Astrocyte (in vitro differentiated cells and primary cell): ENCODE results near the gene PLEKHA7. TPM values are rescaled to one million over a fixed set of nuclear protein-coding genes. Genes with fewer than 3 reads are reported as not detected.

Experiments
- DNase-seq: peaks from one replicate; pipeline ENCODE4 v3.0.0-alpha.2; 2010; ENCODE audit warnings: low read depth
- FAIRE-seq: peaks from 2 replicates; lab custom pipeline; 2011; peaks lifted over from hg19 to GRCh38; lab: Jason Lieb, UNC
- H2AFZ ChIP-seq: 2 replicates; pipeline ENCODE4 v1.6.0; 2012; ENCODE audit warnings: low read depth, low read length, inconsistent platforms
- H3K27ac ChIP-seq: 2 replicates; pipeline ENCODE4 v1.5.1; 2011; ENCODE audit warnings: low read depth, low read length, inconsistent platforms
- H3K27me3 ChIP-seq: 2 replicates; pipeline ENCODE4 v1.6.0; 2011; ENCODE audit warnings: low read length, inconsistent platforms; ENCODE audit not compliant: insufficient read depth
- H3K36me3 ChIP-seq: 2 replicates; pipeline ENCODE4 v1.5.1; 2011; ENCODE audit warnings: low read length, inconsistent platforms; ENCODE audit not compliant: insufficient read depth
- H3K4me1 ChIP-seq: 2 replicates; pipeline ENCODE4 v1.5.1; 2011; ENCODE audit warnings: low read length, inconsistent platforms; ENCODE audit not compliant: insufficient read depth
- H3K4me2 ChIP-seq: 2 replicates; pipeline ENCODE4 v1.6.0; 2012; ENCODE audit warnings: low read length, inconsistent platforms
- H3K4me3 ChIP-seq: 2 replicates; pipeline ENCODE4 v1.5.1; 2011; ENCODE audit warnings: low read depth, mild to moderate bottlenecking, low read length, inconsistent platforms; ENCODE audit not compliant: insufficient read depth
- H3K79me2 ChIP-seq: 2 replicates; pipeline ENCODE4 v1.6.0; 2012; ENCODE audit warnings: mild to moderate bottlenecking, low read length, inconsistent platforms; ENCODE audit not compliant: insufficient read depth
- H3K9ac ChIP-seq: 2 replicates; pipeline ENCODE4 v1.6.0; 2012; ENCODE audit warnings: mild to moderate bottlenecking, low read length, inconsistent platforms
- H3K9me3 ChIP-seq: 2 replicates; pipeline ENCODE4 v1.5.1; 2012; ENCODE audit warnings: low read depth, mild to moderate bottlenecking, low read length, inconsistent platforms; ENCODE audit not compliant: insufficient read depth
- H4K20me1 ChIP-seq: 2 replicates; pipeline ENCODE4 v1.6.0; 2012; ENCODE audit warnings: low read length, inconsistent platforms; ENCODE audit not compliant: insufficient read depth
- H3K27ac Mint-ChIP-seq: one replicate; pipeline ENCODE4 v1.8.0; 2021; ENCODE audit warnings: mild to moderate bottlenecking, mixed read lengths; ENCODE audit not compliant: unreplicated experiment
- H3K27me3 Mint-ChIP-seq: one replicate; pipeline ENCODE4 v1.8.0; 2021; ENCODE audit warnings: low read depth, mixed read lengths; ENCODE audit not compliant: unreplicated experiment
- H3K36me3 Mint-ChIP-seq: one replicate; pipeline ENCODE4 v1.8.0; 2021; ENCODE audit warnings: low read depth, mixed read lengths; ENCODE audit not compliant: unreplicated experiment
- H3K4me1 Mint-ChIP-seq: one replicate; pipeline ENCODE4 v1.8.0; 2021; ENCODE audit warnings: low read depth, mixed read lengths; ENCODE audit not compliant: unreplicated experiment
- H3K4me3 Mint-ChIP-seq: one replicate; pipeline ENCODE4 v1.8.0; 2021; ENCODE audit warnings: mild to moderate bottlenecking, moderate library complexity, mixed read lengths; ENCODE audit not compliant: unreplicated experiment
- H3K9me3 Mint-ChIP-seq: one replicate; pipeline ENCODE4 v1.8.0; 2021; ENCODE audit warnings: mild to moderate bottlenecking, mixed read lengths; ENCODE audit not compliant: unreplicated experiment
- CTCF ChIP-seq: IDR thresholded peaks from 2 replicates; pipeline ENCODE4 v1.5.1; 2011; ENCODE audit warnings: low read depth, mild to moderate bottlenecking, inconsistent platforms, low read length, moderate library complexity; ENCODE audit not compliant: insufficient read depth
- EZH2 ChIP-seq: IDR thresholded peaks from 2 replicates; pipeline ENCODE4 v1.6.1; 2012; ENCODE audit warnings: mild to moderate bottlenecking, low read length, inconsistent platforms; ENCODE audit not compliant: insufficient read depth
- total RNA-seq: library from RNA; stranded (reverse); gene quantifications from 2 replicates; pipeline ENCODE4 v1.2.1, GENCODE V29; 2021

The PLEKHA7 gene
- total RNA-seq, 1 donor from 2014 or later, result 5.7 TPM

- Histone ChIP-seq H3K4me2 (no peak overlapping the region), H4K20me1 (no peaks in the 10 kb centered on the region), H3K27me3 (no peaks in the 10 kb centered on the region), H3K9ac (no peak overlapping the region), H3K4me3 (no peak overlapping the region), H3K27ac (no peak overlapping the region), H3K4me1 (no peaks in the 10 kb centered on the region), H2AFZ (no peak overlapping the region), H3K79me2 (no peaks in the 10 kb centered on the region), H3K36me3 (no peaks in the 10 kb centered on the region), H3K9me3 (no peaks in the 10 kb centered on the region)
- Mint-ChIP-seq H3K36me3 (no peaks in the 10 kb centered on the region), H3K4me1 (no peaks in the 10 kb centered on the region), H3K4me3 (no peak overlapping the region), H3K9me3 (peaks cover under 1% of the 10 kb centered on the region), H3K27ac (no peak overlapping the region), H3K27me3 (no peaks in the 10 kb centered on the region)
- FAIRE-seq, result no peak
- no peak for DNase-seq
- TF ChIP-seq EZH2, result no peak
- no peak for TF ChIP-seq CTCF
These were observed 12.4 kb upstream of the PLEKHA7 start for GRCh38 chr11:17026487-17027082.

- Mint-ChIP-seq H3K4me3 (no peak overlapping the region), H3K27ac (no peak overlapping the region), H3K9me3 (no peaks in the 10 kb centered on the region), H3K4me1 (peaks cover 6% of the 10 kb centered on the region), H3K36me3 (no peaks in the 10 kb centered on the region), H3K27me3 (no peaks in the 10 kb centered on the region)
- DNase-seq, result no peak
- no peak for TF ChIP-seq EZH2
- TF ChIP-seq CTCF, result no peak
- Histone ChIP-seq H3K36me3 (no peaks in the 10 kb centered on the region), H2AFZ (no peak overlapping the region), H3K4me1 (peaks cover 7% of the 10 kb centered on the region), H3K4me2 (no peak overlapping the region), H3K9me3 (no peaks in the 10 kb centered on the region), H3K27me3 (no peaks in the 10 kb centered on the region), H4K20me1 (no peaks in the 10 kb centered on the region), H3K27ac (no peak overlapping the region), H3K9ac (no peak overlapping the region), H3K79me2 (no peaks in the 10 kb centered on the region), H3K4me3 (no peak overlapping the region)
- no peak for FAIRE-seq
These were observed 10.7 kb upstream of the PLEKHA7 start for GRCh38 chr11:17024924-17025323.

- Histone ChIP-seq H3K27ac (no peak overlapping the region), H3K4me2 (no peak overlapping the region), H3K36me3 (no peaks in the 10 kb centered on the region), H3K4me3 (no peak overlapping the region), H4K20me1 (no peaks in the 10 kb centered on the region), H3K27me3 (peaks cover 3% of the 10 kb centered on the region), H3K79me2 (no peaks in the 10 kb centered on the region), H3K9ac (no peak overlapping the region), H3K4me1 (peaks cover 7% of the 10 kb centered on the region), H2AFZ (no peak overlapping the region), H3K9me3 (no peaks in the 10 kb centered on the region)
- FAIRE-seq, result no peak
- TF ChIP-seq CTCF (no peak), EZH2 (no peak)
- Mint-ChIP-seq H3K9me3 (no peaks in the 10 kb centered on the region), H3K4me1 (peaks cover 6% of the 10 kb centered on the region), H3K27me3 (no peaks in the 10 kb centered on the region), H3K4me3 (no peak overlapping the region), H3K36me3 (no peaks in the 10 kb centered on the region), H3K27ac (no peak overlapping the region)
- no peak for DNase-seq
These were observed 7.3 kb upstream of the PLEKHA7 start for GRCh38 chr11:17021511-17021910.
